ENCODE results near the gene PPP3R1. TPM values are rescaled to one million over a fixed set of nuclear protein-coding genes. Genes with fewer than 3 reads are reported as not detected.
A peak's percentile ranks its signal among the peaks of the same experiment; 100 is the strongest.
"Not testable (repeated sequence)": the region's sequence is repeated elsewhere in the genome, so short reads cannot be mapped to it uniquely, and the experiment has no call there.

The PPP3R1 gene
- total RNA-seq, 3 donors from 2014 or later, result 73.5 to 84.0 (median 74.2) TPM

GRCh38 chr2:68195096-68195495 is 57.2 kb downstream of the PPP3R1 start:
- Mint-ChIP-seq H3K27me3 (ENCODE audit: low read depth) (no peaks in the 10 kb centered on the region), H3K4me3 (no peak overlapping the region), H3K36me3 (ENCODE audit: insufficient read depth) (no peaks in the 10 kb centered on the region), H3K9me3 (no peaks in the 10 kb centered on the region), H3K4me1 (ENCODE audit: low read depth) (peaks cover 56% of the 10 kb centered on the region)
- DNase-seq (no peak), ATAC-seq (no peak)

- DNase-seq (no peak), ATAC-seq (no peak)
- no peaks in the 10 kb centered on the region for H3K27me3 Mint-ChIP-seq (ENCODE audit: low read depth)
- H3K4me3 Mint-ChIP-seq, result no peak overlapping the region
- no peaks in the 10 kb centered on the region for H3K36me3 Mint-ChIP-seq (ENCODE audit: insufficient read depth)
- H3K9me3 Mint-ChIP-seq, result no peaks in the 10 kb centered on the region
- peaks cover 58% of the 10 kb centered on the region for H3K4me1 Mint-ChIP-seq (ENCODE audit: low read depth)
Observed at GRCh38 chr2:68193787-68194372, 58.5 kb downstream of the PPP3R1 start.

- DNase-seq, result no peak
- H3K4me3 Mint-ChIP-seq, result no peak overlapping the region
- H3K4me1 Mint-ChIP-seq (ENCODE audit: low read depth), result peaks cover 64% of the 10 kb centered on the region
- H3K36me3 Mint-ChIP-seq (ENCODE audit: insufficient read depth), result peaks cover under 1% of the 10 kb centered on the region
- H3K9me3 Mint-ChIP-seq, result no peaks in the 10 kb centered on the region
- H3K27me3 Mint-ChIP-seq (ENCODE audit: low read depth), result no peaks in the 10 kb centered on the region
- ATAC-seq, result peak; percentile 44 to 47
Observed at GRCh38 chr2:68193144-68193543, 59.2 kb downstream of the PPP3R1 start.

- H3K4me1 Mint-ChIP-seq (ENCODE audit: low read depth), result peaks cover 68% of the 10 kb centered on the region
- no peak overlapping the region for H3K4me3 Mint-ChIP-seq
- no peaks in the 10 kb centered on the region for H3K27me3 Mint-ChIP-seq (ENCODE audit: low read depth)
- ATAC-seq (peak; percentile 91 to 93), DNase-seq (no peak)
- H3K36me3 Mint-ChIP-seq (ENCODE audit: insufficient read depth), result peaks cover 8% of the 10 kb centered on the region
- H3K9me3 Mint-ChIP-seq, result no peaks in the 10 kb centered on the region
Observed at GRCh38 chr2:68190991-68191731, 61.2 kb downstream of the PPP3R1 start.

GRCh38 chr2:68189991-68190784 is 62.1 kb downstream of the PPP3R1 start:
- no peaks in the 10 kb centered on the region for H3K27me3 Mint-ChIP-seq (ENCODE audit: low read depth)
- H3K4me3 Mint-ChIP-seq, result no peak overlapping the region
- ATAC-seq (no peak), DNase-seq (no peak)
- peaks cover 14% of the 10 kb centered on the region for H3K36me3 Mint-ChIP-seq (ENCODE audit: insufficient read depth)
- no peaks in the 10 kb centered on the region for H3K9me3 Mint-ChIP-seq
- H3K4me1 Mint-ChIP-seq (ENCODE audit: low read depth), result peaks cover 62% of the 10 kb centered on the region

- H3K27me3 Mint-ChIP-seq (ENCODE audit: low read depth), result no peaks in the 10 kb centered on the region
- peaks cover 59% of the 10 kb centered on the region for H3K4me1 Mint-ChIP-seq (ENCODE audit: low read depth)
- DNase-seq (no peak), ATAC-seq (no peak)
- H3K9me3 Mint-ChIP-seq, result no peaks in the 10 kb centered on the region
- H3K4me3 Mint-ChIP-seq, result peak overlapping the region; percentile 31
- peaks cover 20% of the 10 kb centered on the region for H3K36me3 Mint-ChIP-seq (ENCODE audit: insufficient read depth)
Observed at GRCh38 chr2:68188831-68189230, 63.5 kb downstream of the PPP3R1 start.

GRCh38 chr2:68187329-68187728 is 65.0 kb downstream of the PPP3R1 start:
- Mint-ChIP-seq H3K4me1 (ENCODE audit: low read depth) (peaks cover 48% of the 10 kb centered on the region), H3K27me3 (ENCODE audit: low read depth) (no peaks in the 10 kb centered on the region), H3K36me3 (ENCODE audit: insufficient read depth) (peaks cover 24% of the 10 kb centered on the region), H3K4me3 (no peak overlapping the region), H3K9me3 (no peaks in the 10 kb centered on the region)
- no peak for ATAC-seq
- DNase-seq, result no peak

- peak; percentile 46 to 70 for ATAC-seq
- Mint-ChIP-seq H3K27me3 (ENCODE audit: low read depth) (no peaks in the 10 kb centered on the region), H3K4me3 (no peak overlapping the region), H3K36me3 (ENCODE audit: insufficient read depth) (peaks cover 31% of the 10 kb centered on the region), H3K9me3 (no peaks in the 10 kb centered on the region), H3K4me1 (ENCODE audit: low read depth) (peaks cover 38% of the 10 kb centered on the region)
- peak; percentile 51 for DNase-seq
Observed at GRCh38 chr2:68185541-68186164, 66.7 kb downstream of the PPP3R1 start.

- Mint-ChIP-seq H3K4me3 (no peak overlapping the region), H3K36me3 (ENCODE audit: insufficient read depth) (peaks cover 36% of the 10 kb centered on the region), H3K9me3 (no peaks in the 10 kb centered on the region), H3K4me1 (ENCODE audit: low read depth) (peaks cover 22% of the 10 kb centered on the region), H3K27me3 (ENCODE audit: low read depth) (no peaks in the 10 kb centered on the region)
- DNase-seq (no peak), ATAC-seq (no peak)
Observed at GRCh38 chr2:68182902-68183301, 69.4 kb downstream of the PPP3R1 start.

GRCh38 chr2:68178954-68179627 is 73.2 kb downstream of the PPP3R1 start:
- Mint-ChIP-seq H3K9me3 (no peaks in the 10 kb centered on the region), H3K4me1 (ENCODE audit: low read depth) (peaks cover 9% of the 10 kb centered on the region), H3K4me3 (no peak overlapping the region), H3K27me3 (ENCODE audit: low read depth) (no peaks in the 10 kb centered on the region), H3K36me3 (ENCODE audit: insufficient read depth) (peaks cover 26% of the 10 kb centered on the region)
- ATAC-seq (no peak), DNase-seq (no peak)

- DNase-seq (no peak), ATAC-seq (no peak)
- Mint-ChIP-seq H3K4me1 (ENCODE audit: low read depth) (peaks cover 12% of the 10 kb centered on the region), H3K4me3 (no peak overlapping the region), H3K9me3 (no peaks in the 10 kb centered on the region), H3K27me3 (ENCODE audit: low read depth) (no peaks in the 10 kb centered on the region), H3K36me3 (ENCODE audit: insufficient read depth) (peaks cover 29% of the 10 kb centered on the region)
Observed at GRCh38 chr2:68178432-68178831, 73.9 kb downstream of the PPP3R1 start.

GRCh38 chr2:68177541-68177940 is 74.8 kb downstream of the PPP3R1 start:
- DNase-seq, result no peak
- Mint-ChIP-seq H3K4me3 (no peak overlapping the region), H3K36me3 (ENCODE audit: insufficient read depth) (peaks cover 32% of the 10 kb centered on the region), H3K27me3 (ENCODE audit: low read depth) (no peaks in the 10 kb centered on the region), H3K9me3 (no peaks in the 10 kb centered on the region), H3K4me1 (ENCODE audit: low read depth) (peaks cover 13% of the 10 kb centered on the region)
- ATAC-seq, result no peak

- H3K4me3 Mint-ChIP-seq, result no peak overlapping the region
- no peak for DNase-seq
- ATAC-seq, result no peak
- H3K36me3 Mint-ChIP-seq (ENCODE audit: insufficient read depth), result peaks cover 31% of the 10 kb centered on the region
- no peaks in the 10 kb centered on the region for H3K9me3 Mint-ChIP-seq
- no peaks in the 10 kb centered on the region for H3K27me3 Mint-ChIP-seq (ENCODE audit: low read depth)
- peaks cover 15% of the 10 kb centered on the region for H3K4me1 Mint-ChIP-seq (ENCODE audit: low read depth)
Observed at GRCh38 chr2:68176657-68177056, 75.7 kb downstream of the PPP3R1 start.

- H3K4me3 Mint-ChIP-seq; H3K27me3 Mint-ChIP-seq (ENCODE audit: low read depth); H3K9me3 Mint-ChIP-seq; DNase-seq; ATAC-seq: not testable (repeated sequence)
- Mint-ChIP-seq H3K4me1 (ENCODE audit: low read depth) (peaks cover 13% of the 10 kb centered on the region), H3K36me3 (ENCODE audit: insufficient read depth) (peaks cover 24% of the 10 kb centered on the region)
Observed at GRCh38 chr2:68175210-68175609, 77.1 kb downstream of the PPP3R1 start.

Data from activated T-cell treated with anti-CD3 and anti-CD28 coated beads, Interleukin-2, amount 50 U/mL, for 4 hours (primary cell).